H9 (cell line): ENCODE results near the gene BRSK2. TPM values are rescaled to one million over a fixed set of nuclear protein-coding genes. Genes with fewer than 3 reads are reported as not detected.

ENCODE experiments used
- DNase-seq: peaks from one replicate; pipeline ENCODE4 v3.0.0-alpha.2; 2017
- H2AFZ ChIP-seq: one replicate; pipeline ENCODE4 v1.6.1; 2013; ENCODE audit warnings: mild to moderate bottlenecking, low read length, control low read depth, moderate library complexity
- H2AK5ac ChIP-seq: 2 replicates; pipeline ENCODE4 v1.6.1; 2013; ENCODE audit warnings: low read length, control low read depth, mixed read lengths; ENCODE audit not compliant: insufficient read length
- H2BK120ac ChIP-seq: one replicate; pipeline ENCODE4 v1.6.1; 2013; ENCODE audit warnings: low read depth, mild to moderate bottlenecking, low read length, control low read depth, inconsistent platforms; ENCODE audit not compliant: poor library complexity, severe bottlenecking
- H2BK12ac ChIP-seq: 2 replicates; pipeline ENCODE4 v1.6.1; 2013; ENCODE audit warnings: low read length, control low read depth, mixed read lengths, low read depth; ENCODE audit not compliant: insufficient read length
- H2BK15ac ChIP-seq: 2 replicates; pipeline ENCODE4 v1.6.1; 2013; ENCODE audit warnings: low read depth, low read length, control low read depth
- H2BK20ac ChIP-seq: one replicate; pipeline ENCODE4 v1.6.1; 2013; ENCODE audit warnings: low read depth, mild to moderate bottlenecking, low read length, control low read depth, inconsistent platforms; ENCODE audit not compliant: poor library complexity, severe bottlenecking
- H2BK5ac ChIP-seq: 2 replicates; pipeline ENCODE4 v1.6.1; 2013; ENCODE audit warnings: low read length, control low read depth, mixed read lengths; ENCODE audit not compliant: insufficient read length
- H3K14ac ChIP-seq: 2 replicates; pipeline ENCODE4 v1.6.1; 2013; ENCODE audit warnings: low read length, control low read depth; ENCODE audit not compliant: insufficient read depth
- H3K18ac ChIP-seq: 2 replicates; pipeline ENCODE4 v1.6.1; 2013; ENCODE audit warnings: low read depth, mild to moderate bottlenecking, mixed read lengths, low read length, control low read depth; ENCODE audit not compliant: insufficient read length
- H3K23ac ChIP-seq: 2 replicates; pipeline ENCODE4 v1.6.1; 2013; ENCODE audit warnings: low read length, control low read depth, mixed read lengths, low read depth; ENCODE audit not compliant: insufficient read length
- H3K23me2 ChIP-seq: 2 replicates; pipeline ENCODE4 v1.6.1; 2013; ENCODE audit warnings: low read depth, mild to moderate bottlenecking, mixed read lengths, low read length, control low read depth; ENCODE audit not compliant: insufficient read length, poor library complexity, severe bottlenecking
- H3K27ac ChIP-seq: 2 replicates; pipeline ENCODE4 v1.5.1; 2013; ENCODE audit warnings: low read length, control low read depth, mixed read lengths, low read depth; ENCODE audit not compliant: insufficient read length
- H3K27me3 ChIP-seq: 2 replicates; pipeline ENCODE4 v1.6.1; 2013; ENCODE audit warnings: low read length, control low read depth, inconsistent platforms; ENCODE audit not compliant: insufficient read depth
- H3K4ac ChIP-seq: 2 replicates; pipeline ENCODE4 v1.6.1; 2013; ENCODE audit warnings: low read depth, mild to moderate bottlenecking, control low read depth, inconsistent platforms, low read length, moderate library complexity
- H3K4me1 ChIP-seq: 2 replicates; pipeline ENCODE4 v1.6.1; 2013; ENCODE audit warnings: low read length, control low read depth, inconsistent platforms; ENCODE audit not compliant: insufficient read depth
- H3K4me2 ChIP-seq: 2 replicates; pipeline ENCODE4 v1.6.1; 2013; ENCODE audit warnings: low read length, control low read depth, mixed read lengths; ENCODE audit not compliant: insufficient read length, insufficient read depth
- H3K56ac ChIP-seq: 2 replicates; pipeline ENCODE4 v1.6.1; 2013; ENCODE audit warnings: low read depth, mild to moderate bottlenecking, mixed read lengths, low read length, control low read depth; ENCODE audit not compliant: insufficient read length
- H3K79me1 ChIP-seq: 2 replicates; pipeline ENCODE4 v1.6.1; 2013; ENCODE audit warnings: low read depth, mild to moderate bottlenecking, moderate library complexity, low read length, control low read depth, inconsistent platforms; ENCODE audit not compliant: insufficient read depth, poor library complexity, severe bottlenecking
- H3K79me2 ChIP-seq: 2 replicates; pipeline ENCODE4 v1.6.1; 2013; ENCODE audit warnings: low read length, control low read depth, inconsistent platforms; ENCODE audit not compliant: insufficient read depth
- H3K9ac ChIP-seq: 2 replicates; pipeline ENCODE4 v1.6.1; 2013; ENCODE audit warnings: low read length, control low read depth, mixed read lengths; ENCODE audit not compliant: insufficient read length; ENCODE audit errors: extremely low read depth
- H3K9me3 ChIP-seq: one replicate; pipeline ENCODE4 v1.6.1; 2013; ENCODE audit warnings: low read depth, low read length, inconsistent platforms; ENCODE audit not compliant: control insufficient read depth
- H3T11ph ChIP-seq: one replicate; pipeline ENCODE4 v1.6.1; 2013; ENCODE audit warnings: mild to moderate bottlenecking, low read length, control low read depth, inconsistent platforms
- H4K20me1 ChIP-seq: one replicate; pipeline ENCODE4 v1.6.1; 2013; ENCODE audit not compliant: control insufficient read depth, insufficient read length, insufficient read depth
- H4K5ac ChIP-seq: 2 replicates; pipeline ENCODE4 v1.6.1; 2013; ENCODE audit warnings: low read depth, mild to moderate bottlenecking, mixed read lengths, low read length, control low read depth; ENCODE audit not compliant: insufficient read length
- H4K8ac ChIP-seq: replicated peaks from 2 replicates; pipeline ENCODE4 v1.6.1; 2013; ENCODE audit warnings: low read length, control low read depth, mixed read lengths, low read depth; ENCODE audit not compliant: insufficient read length
- H4K91ac ChIP-seq: 2 replicates; pipeline ENCODE4 v1.6.1; 2013; ENCODE audit warnings: low read depth, mild to moderate bottlenecking, moderate library complexity, mixed read lengths, low read length, control low read depth; ENCODE audit not compliant: insufficient read length
- H3K27ac Mint-ChIP-seq, 3 experiments: 2 replicates in 2 of 3; 3 replicates in 1 of 3; pipeline ENCODE4 v1.8.0; 2020 to 2021; ENCODE audit warnings: mixed read lengths in 3 of 3, mild to moderate bottlenecking in 1 of 3, moderate library complexity in 1 of 3
- H3K27me3 Mint-ChIP-seq: 2 replicates; pipeline ENCODE4 v1.8.0; 2021; ENCODE audit warnings: low read depth, mild to moderate bottlenecking, moderate library complexity, mixed read lengths
- H3K36me3 Mint-ChIP-seq, 3 experiments: 2 replicates in 2 of 3; 3 replicates in 1 of 3; pipeline ENCODE4 v1.8.0; 2020 to 2021; ENCODE audit warnings: low read depth in 3 of 3, mixed read lengths in 3 of 3; ENCODE audit not compliant: insufficient read depth in 1 of 3
- H3K4me1 Mint-ChIP-seq, 2 experiments: 2 replicates each; pipeline ENCODE4 v1.8.0; 2020; ENCODE audit warnings: mixed read lengths in 2 of 2
- H3K4me3 Mint-ChIP-seq, 2 experiments: 2 replicates in 1 of 2; 3 replicates in 1 of 2; pipeline ENCODE4 v1.8.0; 2020 to 2021; ENCODE audit warnings: mild to moderate bottlenecking in 2 of 2, mixed read lengths in 2 of 2, moderate library complexity in 1 of 2
- H3K9me3 Mint-ChIP-seq, 2 experiments: 2 replicates in 1 of 2; 3 replicates in 1 of 2; pipeline ENCODE4 v1.8.0; 2020; ENCODE audit warnings: mild to moderate bottlenecking in 2 of 2, mixed read lengths in 2 of 2, moderate library complexity in 1 of 2
- WGBS: extraction: QIAGEN DNeasy Blood & Tissue Kit; methylation state at CpG from one replicate; pipeline ENCODE4 v1.1.7; 2013; ENCODE audit warnings: missing lambda C conversion rate, low lambda C conversion rate, mixed read lengths; ENCODE audit not compliant: insufficient read length; ENCODE audit errors: extremely low coverage; 5-methylcytosine and 5-hydroxymethylcytosine counted together
- total RNA-seq: library from RNA; stranded (reverse); gene quantifications from 2 replicates; pipeline ENCODE4 v1.2.1, GENCODE V29; 2021
- TF ChIP-seq, protein P1 (sequence below): fragments of 200-600 bp; sonication (generic); conservative IDR thresholded peaks from 3 replicates; pipeline ENCODE4 v1.8.0; 2021; ENCODE audit warnings: antibody characterized with exemption, mild to moderate bottlenecking

The BRSK2 gene
- total RNA-seq, 1 experiment from 2014 or later: 28.4 TPM

GRCh38 chr11:1435820-1436467 is 46.2 kb downstream of the BRSK2 start:
- Histone ChIP-seq H3K4me2 (no peak overlapping the region), H2BK12ac (no peak overlapping the region), H3K23me2 (no peaks in the 10 kb centered on the region), H4K20me1 (no peaks in the 10 kb centered on the region), H2AFZ (no peak overlapping the region), H4K91ac (no peak overlapping the region), H2AK5ac (no peak overlapping the region), H3K27me3 (no peaks in the 10 kb centered on the region), H3K27ac (no peak overlapping the region), H3K4ac (no peak overlapping the region), H2BK20ac (no peak overlapping the region), H2BK5ac (no peak overlapping the region), H3K14ac (no peak overlapping the region), H3K18ac (no peak overlapping the region), H3T11ph (no peak overlapping the region), H2BK120ac (no peak overlapping the region), H4K5ac (no peak overlapping the region), H3K79me1 (no peaks in the 10 kb centered on the region), H3K56ac (no peak overlapping the region), H3K9ac (no peak overlapping the region), H3K79me2 (no peaks in the 10 kb centered on the region; the same call in 1 of the 2 replicates), H2BK15ac (no peak overlapping the region), H4K8ac (no peak overlapping the region), H3K4me1 (no peaks in the 10 kb centered on the region; the same call in 1 of the 2 replicates), H3K23ac (no peak overlapping the region), H3K9me3 (no peaks in the 10 kb centered on the region)
- Mint-ChIP-seq H3K4me3 (no peak overlapping the region), H3K27me3 (no peaks in the 10 kb centered on the region), H3K36me3 (no peaks in the 10 kb centered on the region), H3K4me1 (no peaks in the 10 kb centered on the region), H3K27ac (no peak overlapping the region), H3K9me3 (no peaks in the 10 kb centered on the region)
- DNase-seq: peak; percentile 66
- TF ChIP-seq, protein P1, sequence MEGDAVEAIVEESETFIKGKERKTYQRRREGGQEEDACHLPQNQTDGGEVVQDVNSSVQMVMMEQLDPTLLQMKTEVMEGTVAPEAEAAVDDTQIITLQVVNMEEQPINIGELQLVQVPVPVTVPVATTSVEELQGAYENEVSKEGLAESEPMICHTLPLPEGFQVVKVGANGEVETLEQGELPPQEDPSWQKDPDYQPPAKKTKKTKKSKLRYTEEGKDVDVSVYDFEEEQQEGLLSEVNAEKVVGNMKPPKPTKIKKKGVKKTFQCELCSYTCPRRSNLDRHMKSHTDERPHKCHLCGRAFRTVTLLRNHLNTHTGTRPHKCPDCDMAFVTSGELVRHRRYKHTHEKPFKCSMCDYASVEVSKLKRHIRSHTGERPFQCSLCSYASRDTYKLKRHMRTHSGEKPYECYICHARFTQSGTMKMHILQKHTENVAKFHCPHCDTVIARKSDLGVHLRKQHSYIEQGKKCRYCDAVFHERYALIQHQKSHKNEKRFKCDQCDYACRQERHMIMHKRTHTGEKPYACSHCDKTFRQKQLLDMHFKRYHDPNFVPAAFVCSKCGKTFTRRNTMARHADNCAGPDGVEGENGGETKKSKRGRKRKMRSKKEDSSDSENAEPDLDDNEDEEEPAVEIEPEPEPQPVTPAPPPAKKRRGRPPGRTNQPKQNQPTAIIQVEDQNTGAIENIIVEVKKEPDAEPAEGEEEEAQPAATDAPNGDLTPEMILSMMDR: no peak
- WGBS: no CpG with 5 or more reads among the region's 29 CpGs
